Choroid plexus epithelial cell (primary cell): ENCODE results near the gene ZNF350.
"Not testable (repeated sequence)": the region's sequence is repeated elsewhere in the genome, so short reads cannot be mapped to it uniquely, and the experiment has no call there.

ENCODE experiments used
- DNase-seq: peaks from one replicate; pipeline ENCODE4 v3.0.0-alpha.2; 2010; ENCODE audit warnings: low read depth
- H3K4me3 ChIP-seq: 2 replicates; pipeline ENCODE4 v1.5.1; 2011; ENCODE audit warnings: low read depth, mild to moderate bottlenecking, control low read depth, low read length, moderate library complexity
- CTCF ChIP-seq: conservative IDR thresholded peaks from 2 replicates; pipeline ENCODE4 v1.5.1; 2011; ENCODE audit warnings: low read depth, mild to moderate bottlenecking, control low read depth, inconsistent platforms, low read length, moderate library complexity

Gene ZNF350

GRCh38 chr19:51970718-51971117, 15.9 kb downstream of the ZNF350 start:
- DNase-seq: no peak
- TF ChIP-seq CTCF: no peak

GRCh38 chr19:51965583-51965982, 21.1 kb downstream of the ZNF350 start:
- H3K4me3 ChIP-seq: no peak overlapping the region
- DNase-seq: no peak

More at GRCh38 chr19:51970718-51971117, 15.9 kb downstream of the ZNF350 start:
- H3K4me3 ChIP-seq: no peak overlapping the region

GRCh38 chr19:51960621-51961233, 25.9 kb downstream of the ZNF350 start:
- H3K4me3 ChIP-seq, DNase-seq: not testable (repeated sequence)

More at GRCh38 chr19:51965583-51965982, 21.1 kb downstream of the ZNF350 start:
- TF ChIP-seq CTCF: no peak

GRCh38 chr19:51959791-51960190, 26.8 kb downstream of the ZNF350 start:
- DNase-seq: peak; percentile 11
- H3K4me3 ChIP-seq: no peak overlapping the region
- no peak for TF ChIP-seq CTCF

- not testable (repeated sequence) for DNase-seq, H3K4me3 ChIP-seq
These were observed 28.8 kb downstream of the ZNF350 start for GRCh38 chr19:51957846-51958245.

GRCh38 chr19:51948975-51949374, 37.7 kb downstream of the ZNF350 start:
- peak overlapping the region; percentile 33 for H3K4me3 ChIP-seq
- DNase-seq: peak; percentile 32
- TF ChIP-seq CTCF: no peak

- TF ChIP-seq CTCF: no peak
- no peak for DNase-seq
- H3K4me3 ChIP-seq: no peak overlapping the region
These were observed 40.0 kb downstream of the ZNF350 start for GRCh38 chr19:51946602-51947001.

GRCh38 chr19:51944798-51945552, 41.7 kb downstream of the ZNF350 start:
- H3K4me3 ChIP-seq: no peak overlapping the region
- no peak for TF ChIP-seq CTCF

More at GRCh38 chr19:51944798-51945552, 41.7 kb downstream of the ZNF350 start:
- peak; percentile 16 for DNase-seq
